Stimulated activated CD8-positive, alpha-beta memory T cell treated with anti-CD3 and anti-CD28 coated beads, Interleukin-12 subunit alpha, Interleukin-12 subunit beta, amount 100 ng/mL, for 24 hours (primary cell): ENCODE measurements around the gene MECP2.

Experiments used
- DNase-seq: peaks from one replicate; pipeline ENCODE4 v3.0.0-alpha.2; 2020; ENCODE audit errors: extremely low read depth

Gene MECP2

DNA sequence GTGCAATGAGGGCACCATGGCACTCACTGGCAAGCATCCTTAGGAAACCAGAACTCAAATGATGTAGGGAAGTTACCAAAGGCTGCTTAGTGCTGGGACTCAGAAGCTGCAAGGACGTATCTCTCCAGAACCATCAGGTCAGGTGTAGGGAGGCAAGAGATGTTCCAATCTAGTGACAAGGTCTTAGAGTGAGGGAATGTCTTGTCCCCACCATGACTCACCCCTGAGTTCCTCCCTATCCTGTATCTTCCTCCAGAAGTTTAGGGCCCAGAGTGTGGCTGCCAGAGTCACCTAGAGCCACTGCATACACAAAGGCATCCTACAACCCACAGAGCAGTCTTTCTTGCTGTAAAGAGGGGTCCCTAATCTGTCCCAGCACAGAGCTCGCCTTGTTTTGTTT, 63.7 kb downstream of the MECP2 start:
- no peak for DNase-seq

DNA sequence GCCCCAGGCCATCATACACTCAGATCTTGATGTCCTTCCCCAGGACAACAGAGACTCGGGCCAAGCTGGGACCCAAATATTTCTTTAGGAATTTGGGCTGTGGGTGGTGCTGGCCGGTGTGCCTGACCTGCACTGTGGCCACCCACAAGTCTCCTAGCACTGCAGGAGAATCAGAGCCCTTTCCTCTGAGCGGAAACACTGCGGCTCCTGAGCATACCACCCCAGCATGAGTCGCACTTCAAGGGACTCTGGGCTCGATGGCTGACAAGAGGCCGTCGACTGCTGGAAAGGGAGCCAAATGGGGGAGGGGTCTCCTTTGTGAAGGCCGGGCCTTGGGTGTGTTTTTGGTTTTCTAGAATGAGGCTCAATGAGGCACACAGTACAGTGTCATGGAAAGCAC, 64.9 kb downstream of the MECP2 start:
- no peak for DNase-seq

DNA sequence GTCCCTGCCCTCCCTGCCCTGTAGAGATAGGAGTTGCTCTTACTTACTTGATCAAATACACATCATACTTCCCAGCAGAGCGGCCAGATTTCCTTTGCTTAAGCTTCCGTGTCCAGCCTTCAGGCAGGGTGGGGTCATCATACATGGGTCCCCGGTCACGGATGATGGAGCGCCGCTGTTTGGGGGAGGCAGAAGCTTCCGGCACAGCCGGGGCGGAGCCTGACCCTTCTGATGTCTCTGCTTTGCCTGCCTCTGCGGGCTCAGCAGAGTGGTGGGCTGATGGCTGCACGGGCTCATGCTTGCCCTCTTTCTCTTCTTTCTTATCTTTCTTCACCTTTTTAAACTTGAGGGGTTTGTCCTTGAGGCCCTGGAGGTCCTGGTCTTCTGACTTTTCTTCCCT, 65.4 kb downstream of the MECP2 start:
- DNase-seq, result no peak

DNA sequence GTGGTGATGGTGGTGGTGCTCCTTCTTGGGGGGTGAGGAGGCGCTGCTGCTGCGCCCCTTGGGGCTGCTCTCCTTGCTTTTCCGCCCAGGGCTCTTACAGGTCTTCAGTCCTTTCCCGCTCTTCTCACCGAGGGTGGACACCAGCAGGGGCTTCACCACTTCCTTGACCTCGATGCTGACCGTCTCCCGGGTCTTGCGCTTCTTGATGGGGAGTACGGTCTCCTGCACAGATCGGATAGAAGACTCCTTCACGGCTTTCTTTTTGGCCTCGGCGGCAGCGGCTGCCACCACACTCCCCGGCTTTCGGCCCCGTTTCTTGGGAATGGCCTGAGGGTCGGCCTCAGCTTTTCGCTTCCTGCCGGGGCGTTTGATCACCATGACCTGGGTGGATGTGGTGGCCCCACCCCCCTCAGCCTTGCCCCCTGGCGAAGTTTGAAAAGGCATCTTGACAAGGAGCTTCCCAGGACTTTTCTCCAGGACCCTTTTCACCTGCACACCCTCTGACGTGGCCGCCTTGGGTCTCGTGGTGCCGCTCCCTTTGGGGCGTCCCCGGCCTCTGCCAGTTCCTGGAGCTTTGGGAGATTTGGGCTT, 66.7 kb downstream of the MECP2 start:
- DNase-seq, result no peak

DNA sequence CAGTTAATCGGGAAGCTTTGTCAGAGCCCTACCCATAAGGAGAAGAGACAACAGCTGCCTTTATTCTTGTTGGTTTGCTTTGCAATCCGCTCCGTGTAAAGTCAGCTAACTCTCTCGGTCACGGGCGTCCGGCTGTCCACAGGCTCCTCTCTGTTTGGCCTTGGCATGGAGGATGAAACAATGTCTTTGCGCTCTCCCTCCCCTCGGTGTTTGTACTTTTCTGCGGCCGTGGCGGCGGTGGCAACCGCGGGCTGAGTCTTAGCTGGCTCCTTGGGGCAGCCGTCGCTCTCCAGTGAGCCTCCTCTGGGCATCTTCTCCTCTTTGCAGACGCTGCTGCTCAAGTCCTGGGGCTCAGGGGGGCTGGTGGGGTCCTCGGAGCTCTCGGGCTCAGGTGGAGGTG, 67.3 kb downstream of the MECP2 start:
- DNase-seq, result no peak

DNA sequence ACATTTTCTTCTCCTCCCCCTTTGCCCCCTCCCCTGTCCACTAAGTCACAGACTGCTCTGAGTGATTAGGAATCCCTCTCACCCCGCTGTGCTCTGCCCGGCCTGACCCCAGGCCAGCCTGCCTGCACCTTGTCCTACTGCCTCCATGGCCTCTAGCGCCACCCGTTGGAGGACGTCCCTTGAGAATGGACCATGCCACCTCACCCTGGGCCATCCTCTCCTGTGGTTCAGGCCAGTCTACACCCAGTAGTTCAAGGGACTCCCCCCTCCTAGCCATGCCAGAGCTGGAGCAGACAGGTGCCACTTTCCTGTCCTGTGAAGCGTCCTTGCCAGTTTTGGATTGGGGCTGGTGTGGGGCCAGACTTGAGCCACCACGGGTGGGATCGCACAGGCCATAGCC, 68.1 kb downstream of the MECP2 start:
- DNase-seq, result no peak

DNA sequence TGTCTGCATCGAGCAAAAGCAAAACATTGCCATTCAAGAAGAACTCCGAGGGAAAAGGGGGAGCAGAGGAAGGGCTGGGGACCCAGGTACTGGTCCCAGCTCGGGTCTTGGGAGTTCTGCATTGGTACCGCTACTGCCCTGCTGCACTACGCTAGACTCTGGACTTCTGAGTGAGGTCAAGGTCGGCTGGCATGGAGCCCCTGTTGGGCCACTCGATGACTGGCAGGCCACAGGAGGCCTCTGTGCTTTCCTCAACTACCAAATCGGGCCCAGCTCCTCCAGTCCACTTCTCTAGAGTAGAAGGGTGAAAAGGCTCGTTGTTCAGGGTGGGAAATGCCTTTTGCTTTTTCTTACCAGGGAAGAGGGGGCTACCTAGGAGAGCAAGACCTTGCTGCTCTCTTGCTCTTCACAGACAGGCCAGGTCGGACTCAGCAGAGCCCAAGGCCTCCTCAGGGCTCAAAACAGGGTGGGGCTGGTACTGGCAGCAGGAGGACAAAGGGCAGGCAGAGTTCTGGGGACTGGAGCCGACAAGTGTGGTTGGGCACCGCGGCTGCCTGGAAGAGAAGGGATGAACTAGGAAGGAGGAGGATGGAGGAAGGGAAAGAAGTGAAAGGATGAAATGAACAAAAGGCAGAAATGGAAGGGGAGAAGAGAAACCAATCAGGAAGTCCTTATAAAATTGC, 68.9 kb downstream of the MECP2 start:
- no peak for DNase-seq

DNA sequence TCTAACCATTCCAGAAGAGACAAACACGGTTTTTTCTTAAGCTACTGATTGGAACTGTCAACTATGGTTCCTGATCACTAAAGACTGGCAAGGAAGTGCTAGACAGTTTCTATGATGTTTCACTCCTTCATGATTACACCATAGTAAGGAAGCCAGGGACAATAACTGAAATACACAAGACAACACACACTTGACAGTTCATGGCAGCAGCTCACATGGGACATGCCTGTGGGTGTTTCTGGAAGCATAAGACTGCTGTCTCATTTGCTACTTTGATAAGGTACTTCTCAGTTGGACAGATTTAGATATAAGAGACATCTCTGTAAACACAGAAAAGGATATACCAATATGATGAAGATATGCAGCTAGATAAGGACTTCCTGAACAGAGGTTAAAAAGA, 69.5 kb downstream of the MECP2 start:
- no peak for DNase-seq

DNA sequence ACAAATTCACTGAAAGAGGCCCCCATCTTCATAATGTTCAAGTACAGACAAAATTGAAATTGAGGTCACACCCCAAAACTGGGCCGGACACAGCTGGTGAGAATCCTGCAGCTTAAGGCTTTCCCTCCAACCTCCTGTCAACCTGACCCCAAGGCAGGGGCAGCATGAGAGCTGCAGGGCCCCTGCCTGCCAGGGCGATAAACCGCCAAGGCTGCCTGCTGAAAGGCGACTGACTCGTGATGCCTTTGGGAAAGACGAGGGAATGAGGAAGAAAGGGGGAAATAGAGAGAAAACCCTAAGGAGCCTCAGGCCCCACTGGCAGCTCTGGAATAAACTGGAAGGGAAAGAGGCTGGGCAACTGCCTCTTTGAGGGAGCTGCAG, 70.5 kb downstream of the MECP2 start:
- DNase-seq, result no peak

DNA sequence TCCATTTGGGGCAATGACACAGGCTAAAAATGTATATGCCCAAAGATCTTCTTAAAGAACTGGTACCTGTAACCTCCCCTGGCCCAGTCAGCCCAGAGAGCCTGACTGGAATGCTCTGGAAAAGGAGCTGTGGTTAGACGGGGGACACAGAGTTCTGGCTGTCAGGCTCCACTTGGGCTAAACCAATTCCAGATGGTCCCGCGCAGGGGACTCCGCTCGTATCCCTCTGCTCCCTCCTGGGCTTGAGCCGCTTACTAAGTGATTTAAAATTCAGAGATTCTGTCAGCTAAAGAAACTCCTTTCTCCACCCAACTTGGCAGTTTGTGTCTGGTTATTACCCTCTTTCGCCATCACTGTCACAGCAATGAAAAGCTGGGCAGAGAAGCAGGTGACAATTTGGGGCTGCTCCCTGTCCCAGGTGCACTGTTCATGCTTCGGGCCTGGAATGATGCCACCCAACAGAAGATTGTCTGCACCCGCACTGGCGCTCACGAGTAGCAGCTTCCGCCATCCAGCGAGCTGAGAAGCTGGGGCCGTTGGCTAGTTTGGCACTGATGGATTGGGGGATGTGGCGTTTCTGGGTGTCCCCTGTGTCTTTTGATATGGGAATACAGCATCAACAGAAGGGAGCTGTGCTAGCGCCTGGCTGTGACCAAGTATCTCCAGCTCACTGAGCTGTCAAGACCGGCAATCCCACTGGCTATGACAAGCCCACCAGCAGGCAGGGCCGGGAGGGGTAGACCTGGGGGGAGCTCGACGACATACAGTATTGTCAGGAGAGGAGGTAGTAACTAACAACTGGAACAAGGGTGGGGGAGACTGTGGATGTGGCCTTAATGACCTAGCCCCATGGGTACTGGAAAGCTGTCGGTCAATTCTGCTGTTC, 71.1 kb downstream of the MECP2 start:
- DNase-seq, result no peak

DNA sequence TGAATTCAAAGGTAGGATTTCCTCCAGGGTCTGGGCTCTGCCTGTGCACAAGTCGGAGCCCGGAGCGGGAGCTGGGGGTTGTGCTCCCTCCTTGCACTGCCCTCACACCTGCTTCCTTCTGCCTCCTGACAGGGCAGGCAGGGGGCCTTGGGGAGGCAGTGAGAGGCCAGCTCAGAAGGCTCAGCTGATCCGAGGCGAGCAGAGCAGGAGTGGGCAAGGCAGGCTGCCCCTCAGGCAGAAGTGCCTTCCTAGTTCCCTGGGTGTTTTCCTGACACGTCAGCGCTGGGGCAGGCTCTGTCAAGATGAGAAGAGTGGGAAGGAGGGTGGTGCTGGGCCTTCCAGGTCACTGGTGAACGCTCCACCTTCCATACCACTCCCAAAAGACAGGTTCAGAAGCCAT, 72.3 kb downstream of the MECP2 start:
- no peak for DNase-seq

DNA sequence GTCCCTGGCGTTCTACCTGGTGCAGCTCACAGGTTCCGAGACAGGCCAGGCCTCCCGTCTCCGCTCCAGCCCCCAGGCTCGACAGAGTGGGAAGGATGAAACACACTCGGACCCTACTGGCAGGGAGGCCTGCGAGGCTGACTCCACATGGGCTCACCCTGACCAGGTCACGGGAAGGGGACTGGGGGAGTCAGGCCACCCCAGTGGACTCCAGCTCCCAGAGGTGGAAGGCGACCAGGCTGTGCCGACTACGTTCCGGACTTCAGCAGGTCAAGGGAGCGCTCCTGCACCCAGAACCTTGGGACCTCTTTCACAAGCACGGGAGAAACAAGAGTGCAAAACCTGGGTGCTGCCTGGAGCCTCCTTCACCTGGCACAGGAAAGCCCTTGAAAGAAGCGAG, 73.2 kb downstream of the MECP2 start:
- no peak for DNase-seq

DNA sequence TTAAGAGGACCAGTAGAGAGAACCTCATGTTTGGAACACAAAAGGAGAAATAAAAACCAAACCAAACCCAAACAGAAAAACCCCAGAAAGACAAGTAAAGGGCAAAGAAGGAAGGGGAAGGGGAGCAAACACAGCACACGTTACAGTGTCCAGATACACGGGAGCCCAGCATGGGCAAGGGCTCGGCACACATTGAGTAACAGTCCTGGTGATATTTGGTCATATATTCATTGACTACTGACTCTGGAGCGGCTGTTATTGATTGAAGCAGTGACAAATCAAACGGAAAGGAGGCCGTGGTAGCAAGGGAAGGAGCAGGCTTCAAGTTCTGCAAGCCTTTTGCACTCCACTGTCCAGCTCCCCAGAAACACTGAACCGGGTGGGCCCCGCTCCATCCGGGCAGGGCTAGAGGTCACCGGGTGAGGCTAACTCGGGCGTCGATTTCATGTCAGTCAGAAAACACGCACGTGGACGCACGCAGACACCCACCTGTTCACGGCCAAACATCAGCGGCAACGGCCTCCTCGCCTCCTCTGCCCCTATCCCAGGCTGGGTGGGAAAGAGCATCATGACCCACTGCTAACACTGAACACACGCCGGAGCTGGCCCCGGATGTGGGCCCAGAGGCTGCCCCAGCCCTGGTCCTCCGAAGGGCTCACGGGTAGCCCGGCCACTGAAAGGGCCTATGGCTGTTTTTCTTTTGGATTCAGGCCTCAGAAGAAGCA, 74.1 kb downstream of the MECP2 start:
- DNase-seq, result no peak

DNA sequence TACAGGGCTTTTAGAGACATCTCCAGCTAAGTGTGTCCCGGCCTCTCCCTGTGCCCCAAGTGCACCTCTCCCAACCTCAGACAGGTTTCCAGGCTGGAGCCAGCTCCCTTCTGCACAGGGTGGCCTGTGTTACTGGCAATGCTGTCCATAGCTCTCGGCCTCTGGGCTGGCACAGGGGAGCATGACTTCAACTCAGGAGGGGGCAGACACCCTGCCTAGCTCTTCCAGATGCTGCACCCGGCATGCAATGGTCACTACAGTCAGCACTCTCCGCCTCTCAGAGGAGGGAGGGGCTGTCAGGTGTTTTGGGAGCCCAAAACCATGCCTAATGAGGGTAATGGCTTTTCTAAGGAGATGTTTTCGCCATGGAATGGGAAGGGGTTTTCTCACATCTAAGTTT, 75.4 kb downstream of the MECP2 start:
- no peak for DNase-seq

DNA sequence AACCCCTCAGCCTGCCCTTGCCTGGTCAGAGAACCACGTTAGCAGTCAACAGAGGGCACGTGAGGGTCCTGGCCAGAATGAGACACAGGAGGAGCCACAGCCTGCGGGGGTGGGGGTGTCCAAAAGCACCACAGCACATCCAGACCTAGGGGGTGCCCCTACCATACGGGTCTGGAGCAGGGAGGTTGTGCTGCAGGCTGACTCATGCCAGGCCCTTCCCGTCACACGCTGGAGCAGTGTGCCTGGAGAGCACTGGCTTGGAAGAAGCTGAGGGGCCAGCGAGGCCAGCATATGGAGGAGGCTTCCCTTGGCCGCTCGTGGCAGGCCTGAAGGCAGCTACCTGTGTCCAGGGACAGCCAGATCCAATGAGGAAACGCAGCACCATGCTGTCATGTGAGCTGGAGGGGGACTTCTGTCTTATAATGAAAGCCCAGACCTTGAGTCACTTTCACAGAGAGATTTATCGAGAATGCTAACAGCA, 76.3 kb downstream of the MECP2 start:
- no peak for DNase-seq

DNA sequence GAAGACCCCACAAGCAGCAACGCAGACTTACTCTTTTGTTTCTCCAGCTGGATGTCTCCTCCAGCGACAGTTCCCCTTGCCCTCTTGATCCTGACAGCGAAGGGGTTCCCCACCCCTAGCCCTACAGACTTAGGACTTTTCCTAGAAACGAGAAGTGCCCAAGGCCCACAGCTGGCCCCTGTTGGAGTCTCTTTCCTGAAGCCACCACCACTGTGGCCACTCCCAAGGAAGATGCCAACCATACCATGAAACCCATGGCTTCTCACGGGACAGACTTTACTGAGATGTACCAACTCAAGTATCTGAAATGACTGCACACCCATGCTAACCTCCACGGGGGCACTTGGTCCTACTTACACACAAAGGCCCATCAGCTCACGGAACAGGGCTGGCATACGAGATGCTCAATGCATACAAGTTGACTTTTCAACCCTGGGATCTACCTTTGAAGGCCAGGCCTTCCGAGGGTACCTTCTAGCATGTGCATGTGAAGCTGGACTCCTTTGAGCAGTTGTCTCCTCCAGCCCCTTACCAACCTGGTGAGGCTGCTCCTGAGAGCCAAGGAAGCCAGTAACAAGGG, 76.9 kb downstream of the MECP2 start:
- no peak for DNase-seq

DNA sequence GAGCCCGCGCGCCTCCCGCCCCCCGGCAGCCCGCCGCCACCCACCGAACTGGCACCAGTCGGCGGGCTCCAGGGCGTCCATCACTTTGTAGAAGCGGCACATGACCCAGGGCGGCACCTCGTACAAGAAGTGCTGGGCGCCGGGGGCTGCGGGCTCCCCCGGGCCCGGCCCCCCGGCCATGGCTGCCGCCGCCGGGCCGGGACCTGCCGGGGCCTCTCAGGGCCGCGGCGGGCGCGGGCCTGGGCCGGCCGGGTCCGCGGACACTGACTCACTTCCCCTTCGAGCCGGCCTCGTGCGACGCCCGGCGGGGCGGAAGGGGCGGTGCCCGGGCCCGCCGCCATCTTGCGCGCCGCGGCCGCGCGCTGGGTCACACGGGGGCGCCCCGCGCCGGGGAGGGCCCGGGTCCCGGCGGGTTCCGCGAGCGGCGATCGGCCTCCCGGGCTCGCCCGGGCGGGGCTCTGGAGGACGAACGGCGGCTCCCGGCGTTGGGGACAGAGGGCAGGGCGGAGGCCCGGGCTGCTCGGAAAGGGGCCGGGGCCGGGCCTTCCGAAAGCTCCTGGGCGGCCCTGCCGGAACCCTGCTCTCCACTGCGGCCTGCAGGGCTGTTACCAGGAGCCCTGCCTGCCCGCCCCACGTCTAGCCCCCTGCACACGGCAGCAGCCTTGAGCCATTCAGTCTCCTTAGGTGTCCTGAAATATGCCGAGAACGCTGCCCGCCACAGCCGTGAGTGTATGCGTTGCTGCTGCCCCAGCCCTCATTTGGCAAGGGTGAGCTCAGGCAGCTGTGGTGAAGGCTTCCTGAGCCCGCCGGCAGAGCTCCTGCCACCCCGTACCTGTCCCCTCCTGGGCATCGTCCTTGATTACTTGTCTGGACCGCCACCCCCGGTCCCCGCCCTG, 77.6 kb downstream of the MECP2 start, which contains the start of gene IRAK1:
TSS of gene IRAK1 (minus strand) at position 270 of the 896 bp plus-strand sequence. CDS start at position 180, 90 bp downstream.
- DNase-seq, result no peak

DNA sequence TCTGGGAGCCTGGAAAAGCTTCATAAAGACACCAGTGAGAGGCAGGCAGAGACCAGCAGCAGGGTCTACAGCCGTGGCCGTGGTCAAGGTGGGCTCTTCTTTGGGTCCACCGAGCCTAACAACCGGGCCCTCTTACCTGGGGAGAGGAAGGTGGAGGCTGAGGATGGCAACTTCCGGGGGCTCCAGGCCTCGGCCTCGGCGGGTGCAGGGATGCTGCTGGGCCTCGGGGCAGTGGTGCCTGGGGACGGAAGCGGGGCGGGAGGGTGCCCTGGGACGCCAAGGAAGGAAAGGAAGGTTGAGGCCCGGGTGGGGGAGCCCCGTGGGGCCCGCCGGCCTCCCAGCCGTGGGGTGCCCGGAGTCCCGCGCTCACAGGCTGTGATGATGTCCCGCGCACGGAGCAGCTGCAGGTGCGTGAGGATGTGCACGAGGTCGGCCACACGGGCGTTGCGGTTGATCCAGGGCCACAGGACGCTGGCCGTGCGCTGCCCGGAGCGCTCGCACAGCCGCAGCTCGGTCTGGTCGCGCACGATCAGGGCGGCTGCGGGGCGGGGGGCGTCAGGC, 78.4 kb downstream of the MECP2 start:
- DNase-seq, result no peak

DNA sequence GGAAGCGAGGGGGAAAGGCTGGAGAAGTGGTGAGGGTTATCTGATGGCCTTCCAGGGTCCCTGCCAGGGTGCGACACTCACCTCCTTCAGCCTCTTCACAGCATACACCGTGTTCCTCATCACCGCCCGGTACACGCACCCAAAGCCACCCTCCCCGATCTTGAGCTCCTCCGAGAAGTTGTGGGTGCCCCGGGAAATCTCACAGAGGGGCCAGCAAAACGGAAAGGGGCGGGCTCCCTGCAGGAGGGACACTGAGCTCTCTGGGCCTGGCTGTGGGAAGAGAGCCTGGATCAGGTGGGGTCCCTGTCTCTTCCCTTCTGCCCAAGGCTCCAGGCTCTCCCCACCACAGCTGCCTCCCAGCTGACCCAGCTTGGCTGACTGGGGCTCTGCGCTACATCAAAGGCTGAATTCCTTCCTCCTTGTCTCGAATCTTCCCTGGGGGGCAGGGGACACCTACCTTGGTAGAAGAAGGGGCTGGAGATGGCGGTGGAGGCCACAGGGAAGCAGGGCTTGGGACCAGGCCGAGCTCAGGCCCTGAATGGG, 78.9 kb downstream of the MECP2 start:
- DNase-seq, result no peak
